GM21390 (cell line): Measurements from ENCODE around the gene MYL7.
"Not testable (repeated sequence)": the region's sequence is repeated elsewhere in the genome, so short reads cannot be mapped to it uniquely, and the experiment has no call there.

ENCODE experiments used
- ATAC-seq: cut with Tn5 transposase; IDR thresholded peaks from one replicate; pipeline ENCODE4 v1.9.1; 2021; ENCODE audit not compliant: unreplicated experiment

The MYL7 gene

GRCh38 chr7:44172352-44172751 is 31.2 kb upstream of the MYL7 start:
- no peak for ATAC-seq

- not testable (repeated sequence) for ATAC-seq
Observed at GRCh38 chr7:44171901-44172300, 30.8 kb upstream of the MYL7 start.

- ATAC-seq = no peak
Observed at GRCh38 chr7:44167920-44168319, 26.8 kb upstream of the MYL7 start.

- ATAC-seq = no peak
Observed at GRCh38 chr7:44163591-44163990, 22.5 kb upstream of the MYL7 start.

- ATAC-seq = no peak
Observed at GRCh38 chr7:44162785-44163395, 21.8 kb upstream of the MYL7 start.

- ATAC-seq = no peak
Observed at GRCh38 chr7:44162179-44162578, 21.0 kb upstream of the MYL7 start.

- no peak for ATAC-seq
Observed at GRCh38 chr7:44161371-44161770, 20.2 kb upstream of the MYL7 start.

- ATAC-seq = no peak
Observed at GRCh38 chr7:44159824-44160630, 18.9 kb upstream of the MYL7 start.

- ATAC-seq = no peak
Observed at GRCh38 chr7:44158873-44159631, 17.9 kb upstream of the MYL7 start.

- no peak for ATAC-seq
Observed at GRCh38 chr7:44158096-44158872, 17.2 kb upstream of the MYL7 start.

- no peak for ATAC-seq
Observed at GRCh38 chr7:44157116-44158080, 16.3 kb upstream of the MYL7 start.

GRCh38 chr7:44156453-44157010 is 15.4 kb upstream of the MYL7 start:
- no peak for ATAC-seq

GRCh38 chr7:44155191-44156185 is 14.4 kb upstream of the MYL7 start:
- ATAC-seq = no peak

GRCh38 chr7:44154703-44155102 is 13.6 kb upstream of the MYL7 start:
- no peak for ATAC-seq

- no peak for ATAC-seq
Observed at GRCh38 chr7:44153948-44154335, 12.8 kb upstream of the MYL7 start.

GRCh38 chr7:44152971-44153947 is 12.1 kb upstream of the MYL7 start:
- no peak for ATAC-seq

- ATAC-seq = no peak
Observed at GRCh38 chr7:44151956-44152355, 10.8 kb upstream of the MYL7 start.
